HL-60 (cell line): ENCODE results near the gene LRRN4.
"Not testable (repeated sequence)": the region's sequence is repeated elsewhere in the genome, so short reads cannot be mapped to it uniquely, and the experiment has no call there.

ENCODE experiments used
- CTCF ChIP-seq: IDR thresholded peaks from one replicate; pipeline ENCODE4 v1.5.1; 2011; ENCODE audit warnings: low read length, control low read depth, inconsistent platforms; ENCODE audit not compliant: insufficient read depth
- GABPA ChIP-seq: IDR thresholded peaks from 2 replicates; pipeline ENCODE4 v1.6.1; 2012; ENCODE audit warnings: low read depth
- POLR2AphosphoS5 ChIP-seq: IDR thresholded peaks from 2 replicates; pipeline ENCODE4 v1.6.1; 2012; ENCODE audit warnings: low read depth
- SPI1 ChIP-seq: IDR thresholded peaks from 2 replicates; pipeline ENCODE4 v1.6.1; 2012; ENCODE audit warnings: low read depth, mild to moderate bottlenecking, borderline replicate concordance

GRCh38 chr20:6032907-6033306, 21.0 kb downstream of the LRRN4 start:
- TF ChIP-seq CTCF, SPI1, POLR2AphosphoS5, GABPA: not testable (repeated sequence)
